IPS DF 6.9 (cell line): ENCODE measurements around the gene ATP1B1.
A peak's percentile ranks its signal among the peaks of the same experiment; 100 is the strongest.

Experiments used
- DNase-seq: peaks from one replicate; pipeline ENCODE4 v3.0.0-alpha.2; 2013; ENCODE audit warnings: low read depth, low spot score
- H3K27ac ChIP-seq: one replicate; pipeline ENCODE4 v1.5.1; 2013; ENCODE audit warnings: low read length, control low read depth
- H3K27me3 ChIP-seq: 2 replicates; pipeline ENCODE4 v1.6.1; 2013; ENCODE audit warnings: mild to moderate bottlenecking, low read length; ENCODE audit not compliant: control insufficient read depth, insufficient read depth
- H3K36me3 ChIP-seq: 2 replicates; pipeline ENCODE4 v1.6.1; 2013; ENCODE audit warnings: low read length; ENCODE audit not compliant: control insufficient read depth, insufficient read depth
- H3K4me1 ChIP-seq: 2 replicates; pipeline ENCODE4 v1.6.1; 2013; ENCODE audit warnings: low read length; ENCODE audit not compliant: control insufficient read depth, insufficient read depth
- H3K4me3 ChIP-seq: 2 replicates; pipeline ENCODE4 v1.5.1; 2013; ENCODE audit warnings: mild to moderate bottlenecking, low read length
- H3K9me3 ChIP-seq: 2 replicates; pipeline ENCODE4 v1.6.1; 2013; ENCODE audit warnings: low read length, inconsistent platforms; ENCODE audit not compliant: control insufficient read depth, insufficient read depth
- WGBS: extraction: QIAGEN DNeasy Blood & Tissue Kit; methylation state at CpG from one replicate; pipeline ENCODE4 v1.1.7; 2013; ENCODE audit warnings: mixed read lengths, missing lambda C conversion rate; ENCODE audit not compliant: insufficient read length, insufficient coverage; 5-methylcytosine and 5-hydroxymethylcytosine counted together

ATP1B1 gene

GRCh38 chr1:169094897-169095569 lies 11.5 kb upstream of the ATP1B1 start:
- no peak for DNase-seq
- Histone ChIP-seq H3K36me3 (no peaks in the 10 kb centered on the region), H3K4me1 (no peaks in the 10 kb centered on the region), H3K9me3 (no peaks in the 10 kb centered on the region), H3K27me3 (no peaks in the 10 kb centered on the region), H3K27ac (no peak overlapping the region), H3K4me3 (no peak overlapping the region)
- no CpG with 5 or more reads among the region's 4 CpGs for WGBS

GRCh38 chr1:169098380-169098779 lies 8.1 kb upstream of the ATP1B1 start:
- DNase-seq: no peak
- no peak overlapping the region for H3K27ac ChIP-seq
- WGBS: no CpG with 5 or more reads among the region's 1 CpG
- H3K4me1 ChIP-seq: peaks cover 3% of the 10 kb centered on the region; the same call in 1 of the 2 replicates
- H3K27me3 ChIP-seq: no peaks in the 10 kb centered on the region
- H3K4me3 ChIP-seq: no peak overlapping the region
- H3K36me3 ChIP-seq: no peaks in the 10 kb centered on the region
- H3K9me3 ChIP-seq: no peaks in the 10 kb centered on the region

GRCh38 chr1:169099561-169099960 lies 6.9 kb upstream of the ATP1B1 start:
- Histone ChIP-seq H3K36me3 (no peaks in the 10 kb centered on the region), H3K9me3 (no peaks in the 10 kb centered on the region), H3K4me3 (no peak overlapping the region), H3K27me3 (no peaks in the 10 kb centered on the region), H3K27ac (no peak overlapping the region), H3K4me1 (peaks cover 3% of the 10 kb centered on the region; the same call in 1 of the 2 replicates)
- DNase-seq: no peak
- WGBS: no CpG with 5 or more reads among the region's 2 CpGs

- H3K27me3 ChIP-seq: no peaks in the 10 kb centered on the region
- H3K9me3 ChIP-seq: no peaks in the 10 kb centered on the region
- WGBS: no CpG with 5 or more reads among the region's 1 CpG
- H3K4me3 ChIP-seq: no peak overlapping the region
- DNase-seq: no peak
- H3K27ac ChIP-seq: no peak overlapping the region
- H3K36me3 ChIP-seq: no peaks in the 10 kb centered on the region
- H3K4me1 ChIP-seq: peaks cover 6% of the 10 kb centered on the region; the same call in 1 of the 2 replicates
These were observed 6.3 kb upstream of the ATP1B1 start for GRCh38 chr1:169100208-169100607.

GRCh38 chr1:169100651-169101088 lies 5.8 kb upstream of the ATP1B1 start:
- WGBS: no CpG with 5 or more reads among the region's 3 CpGs
- no peak for DNase-seq
- H3K27me3 ChIP-seq: no peaks in the 10 kb centered on the region
- no peaks in the 10 kb centered on the region for H3K9me3 ChIP-seq
- H3K4me1 ChIP-seq: peaks cover 6% of the 10 kb centered on the region; the same call in 1 of the 2 replicates
- no peaks in the 10 kb centered on the region for H3K36me3 ChIP-seq
- no peak overlapping the region for H3K27ac ChIP-seq
- H3K4me3 ChIP-seq: no peak overlapping the region

GRCh38 chr1:169102567-169102966 lies 3.9 kb upstream of the ATP1B1 start:
- H3K4me3 ChIP-seq: no peak overlapping the region
- H3K27ac ChIP-seq: no peak overlapping the region
- no peak for DNase-seq
- WGBS: no CpG with 5 or more reads among the region's 4 CpGs
- no peaks in the 10 kb centered on the region for H3K9me3 ChIP-seq
- H3K36me3 ChIP-seq: no peaks in the 10 kb centered on the region
- peaks cover 6% of the 10 kb centered on the region; the same call in 1 of the 2 replicates for H3K4me1 ChIP-seq
- H3K27me3 ChIP-seq: no peaks in the 10 kb centered on the region

GRCh38 chr1:169103002-169103401 lies 3.5 kb upstream of the ATP1B1 start:
- H3K4me1 ChIP-seq: peaks cover 7% of the 10 kb centered on the region; the same call in 1 of the 2 replicates
- no peak for DNase-seq
- no CpG with 5 or more reads among the region's 5 CpGs for WGBS
- no peak overlapping the region for H3K27ac ChIP-seq
- H3K4me3 ChIP-seq: no peak overlapping the region
- no peaks in the 10 kb centered on the region for H3K27me3 ChIP-seq
- H3K9me3 ChIP-seq: no peaks in the 10 kb centered on the region
- no peaks in the 10 kb centered on the region for H3K36me3 ChIP-seq

GRCh38 chr1:169103480-169103893 lies 3.0 kb upstream of the ATP1B1 start:
- H3K4me1 ChIP-seq: peaks cover 7% of the 10 kb centered on the region; the same call in 1 of the 2 replicates
- no peaks in the 10 kb centered on the region for H3K36me3 ChIP-seq
- no CpG with 5 or more reads among the region's 6 CpGs for WGBS
- H3K4me3 ChIP-seq: no peak overlapping the region
- no peaks in the 10 kb centered on the region for H3K27me3 ChIP-seq
- H3K27ac ChIP-seq: no peak overlapping the region
- H3K9me3 ChIP-seq: no peaks in the 10 kb centered on the region
- DNase-seq: no peak

- Histone ChIP-seq H3K36me3 (no peaks in the 10 kb centered on the region), H3K4me1 (peaks cover 10% of the 10 kb centered on the region; the same call in 1 of the 2 replicates), H3K9me3 (no peaks in the 10 kb centered on the region), H3K27me3 (no peaks in the 10 kb centered on the region), H3K27ac (no peak overlapping the region), H3K4me3 (no peak overlapping the region; the same call in 1 of the 2 replicates)
- WGBS: no CpG with 5 or more reads among the region's 6 CpGs
- no peak for DNase-seq
These were observed 1.4 kb upstream of the ATP1B1 start for GRCh38 chr1:169105087-169105433.

GRCh38 chr1:169105434-169106094 lies 926 bp upstream of the ATP1B1 start:
- Histone ChIP-seq H3K27ac (no peak overlapping the region), H3K27me3 (no peaks in the 10 kb centered on the region), H3K4me3 (peak overlapping the region; percentile 54; the same call in 1 of the 2 replicates), H3K36me3 (no peaks in the 10 kb centered on the region), H3K9me3 (no peaks in the 10 kb centered on the region), H3K4me1 (peaks cover 10% of the 10 kb centered on the region; the same call in 1 of the 2 replicates)
- no peak for DNase-seq
- no CpG with 5 or more reads among the region's 47 CpGs for WGBS
